GM06990 (cell line): ENCODE data around the gene MISP.

ENCODE experiments used
- DNase-seq: peaks from one replicate; pipeline ENCODE4 v3.0.0-alpha.2; 2011; ENCODE audit not compliant: insufficient read length; ENCODE audit errors: extremely low read depth
- H3K27me3 ChIP-seq: replicated peaks from 2 replicates; pipeline ENCODE4 v1.6.0; 2011; ENCODE audit warnings: low read length; ENCODE audit not compliant: control insufficient read depth, insufficient read depth
- H3K36me3 ChIP-seq: 2 replicates; pipeline ENCODE4 v1.5.1; 2011; ENCODE audit warnings: low read length; ENCODE audit not compliant: control insufficient read depth, insufficient read depth
- H3K4me3 ChIP-seq: replicated peaks from 2 replicates; pipeline ENCODE4 v1.5.1; 2011; ENCODE audit warnings: low read depth, mild to moderate bottlenecking, control low read depth, low read length
- TF ChIP-seq, protein P1 (sequence below): IDR thresholded peaks from 2 replicates; pipeline ENCODE4 v1.5.1; 2011; ENCODE audit warnings: low read length, control low read depth, mild to moderate bottlenecking, inconsistent platforms; ENCODE audit not compliant: insufficient read depth, poor library complexity, severe bottlenecking

The MISP gene

GRCh38 chr19:709196-709964 lies 41.5 kb upstream of the MISP start:
- no peaks in the 10 kb centered on the region for H3K36me3 ChIP-seq
- DNase-seq, result no peak
- no peak overlapping the region for H3K4me3 ChIP-seq
- TF ChIP-seq, protein P1, sequence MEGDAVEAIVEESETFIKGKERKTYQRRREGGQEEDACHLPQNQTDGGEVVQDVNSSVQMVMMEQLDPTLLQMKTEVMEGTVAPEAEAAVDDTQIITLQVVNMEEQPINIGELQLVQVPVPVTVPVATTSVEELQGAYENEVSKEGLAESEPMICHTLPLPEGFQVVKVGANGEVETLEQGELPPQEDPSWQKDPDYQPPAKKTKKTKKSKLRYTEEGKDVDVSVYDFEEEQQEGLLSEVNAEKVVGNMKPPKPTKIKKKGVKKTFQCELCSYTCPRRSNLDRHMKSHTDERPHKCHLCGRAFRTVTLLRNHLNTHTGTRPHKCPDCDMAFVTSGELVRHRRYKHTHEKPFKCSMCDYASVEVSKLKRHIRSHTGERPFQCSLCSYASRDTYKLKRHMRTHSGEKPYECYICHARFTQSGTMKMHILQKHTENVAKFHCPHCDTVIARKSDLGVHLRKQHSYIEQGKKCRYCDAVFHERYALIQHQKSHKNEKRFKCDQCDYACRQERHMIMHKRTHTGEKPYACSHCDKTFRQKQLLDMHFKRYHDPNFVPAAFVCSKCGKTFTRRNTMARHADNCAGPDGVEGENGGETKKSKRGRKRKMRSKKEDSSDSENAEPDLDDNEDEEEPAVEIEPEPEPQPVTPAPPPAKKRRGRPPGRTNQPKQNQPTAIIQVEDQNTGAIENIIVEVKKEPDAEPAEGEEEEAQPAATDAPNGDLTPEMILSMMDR, result no peak
- H3K27me3 ChIP-seq, result no peaks in the 10 kb centered on the region; the same call in none of the 2 replicates

- DNase-seq, result no peak
- no peak overlapping the region for H3K4me3 ChIP-seq
- TF ChIP-seq, protein P1, result no peak
- H3K36me3 ChIP-seq, result no peaks in the 10 kb centered on the region
- no peaks in the 10 kb centered on the region; the same call in none of the 2 replicates for H3K27me3 ChIP-seq
These were observed 40.8 kb upstream of the MISP start for GRCh38 chr19:709965-710571.

- Histone ChIP-seq H3K4me3 (no peak overlapping the region), H3K36me3 (no peaks in the 10 kb centered on the region), H3K27me3 (no peaks in the 10 kb centered on the region; the same call in none of the 2 replicates)
- TF ChIP-seq, protein P1, result no peak
- no peak for DNase-seq
These were observed 40.1 kb upstream of the MISP start for GRCh38 chr19:710767-711166.

DNA sequence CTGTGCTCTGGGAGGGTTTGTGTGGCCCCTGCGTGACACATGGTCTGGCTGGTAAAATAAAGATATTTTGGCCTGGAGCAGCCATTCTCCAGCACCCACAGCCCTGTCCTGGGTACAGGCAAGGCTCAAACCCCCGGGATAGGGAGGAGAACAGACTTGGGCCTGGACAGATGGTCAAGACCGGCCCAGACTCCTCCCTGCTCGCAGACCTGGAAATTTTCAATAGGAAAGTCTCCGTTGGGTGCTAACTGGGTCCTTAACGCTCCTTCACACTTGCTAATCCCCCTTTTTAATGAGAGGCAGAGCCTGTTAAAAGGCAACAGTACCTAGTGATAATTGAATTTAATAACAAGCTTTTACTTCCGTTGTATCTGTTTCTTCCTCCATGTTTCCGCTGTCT lies 39.7 kb upstream of the MISP start:
- Histone ChIP-seq H3K36me3 (no peaks in the 10 kb centered on the region), H3K4me3 (no peak overlapping the region), H3K27me3 (no peaks in the 10 kb centered on the region; the same call in none of the 2 replicates)
- DNase-seq, result no peak
- TF ChIP-seq, protein P1, result no peak

GRCh38 chr19:715347-715746 lies 35.6 kb upstream of the MISP start:
- DNase-seq, result no peak

More at GRCh38 chr19:715347-715746, 35.6 kb upstream of the MISP start:
- Histone ChIP-seq H3K36me3 (no peaks in the 10 kb centered on the region), H3K4me3 (no peak overlapping the region), H3K27me3 (no peaks in the 10 kb centered on the region; the same call in none of the 2 replicates)
- TF ChIP-seq, protein P1, result no peak
